Measurements from ENCODE around the gene RNU6-1. TPM values are rescaled to one million over a fixed set of nuclear protein-coding genes. Genes with fewer than 3 reads are reported as not detected.

Gene RNU6-1
- total RNA-seq, 1 experiment from 2014 or later = not detected

DNA sequence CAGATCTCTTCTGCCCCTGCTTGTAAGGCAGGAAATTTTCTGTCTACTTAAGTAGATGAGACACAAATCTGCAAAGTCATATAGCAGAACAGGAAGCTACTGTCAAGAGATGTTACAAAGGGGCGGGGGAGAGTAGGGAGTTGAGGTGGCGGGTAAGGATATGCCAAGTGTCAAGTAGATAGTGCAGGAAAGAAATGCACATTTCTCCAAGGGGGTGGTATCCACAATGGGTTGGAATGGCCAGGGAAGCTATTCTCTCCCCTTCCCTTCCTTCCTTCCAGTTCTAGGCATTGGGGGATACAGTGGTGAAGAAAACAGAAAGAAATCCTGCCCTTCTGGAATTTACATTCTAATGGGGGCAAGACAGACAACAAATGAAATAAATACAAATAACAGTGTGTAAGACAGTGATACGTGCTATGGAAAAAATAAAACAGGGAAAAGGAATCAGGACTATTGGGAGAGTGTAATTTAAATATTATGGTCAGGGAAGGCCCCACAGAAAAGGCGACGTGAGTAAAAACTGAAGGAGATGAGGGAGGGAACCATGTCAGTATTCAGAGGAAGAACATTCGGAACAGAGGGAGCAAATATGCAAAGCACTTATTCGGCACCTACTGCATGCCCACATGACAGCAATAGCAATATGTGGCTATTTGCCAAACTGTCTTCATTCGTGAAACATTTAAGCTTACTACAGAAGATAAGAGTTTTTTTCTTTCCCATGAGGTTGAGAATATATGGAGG is 42.8 kb upstream of the RNU6-1 start:
- Mint-ChIP-seq H3K27me3 (ENCODE audit: insufficient read depth, unreplicated experiment) (no peaks in the 10 kb centered on the region), H3K27ac (ENCODE audit: low read depth, unreplicated experiment) (peak overlapping the region; percentile 41), H3K4me1 (ENCODE audit: insufficient read depth, unreplicated experiment) (peaks cover 39% of the 10 kb centered on the region), H3K36me3 (ENCODE audit: insufficient read depth, unreplicated experiment) (no peaks in the 10 kb centered on the region), H3K4me3 (ENCODE audit: unreplicated experiment) (no peak overlapping the region), H3K9me3 (ENCODE audit: unreplicated experiment) (peaks cover 1% of the 10 kb centered on the region)
- ChIA-PET POLR2A (interaction anchor here (0.7 to 5.5 kb wide), 13 partner anchors 8 to 1528 kb away, joined by 3 to 38 read pairs (median 4); partner anchors contain the start of gene PIAS1), CTCF (interaction anchor here (0.9 to 2.6 kb wide), 4 partner anchors 19 to 273 kb away, joined by 3 to 8 read pairs (median 4); no protein-coding TSS in a partner anchor)
- TF ChIP-seq CTCF (IDR thresholded peaks at IDR 0.05; ENCODE audit: unreplicated experiment) = no peak
- DNase-seq (ENCODE audit: unreplicated experiment) = no peak
- intact Hi-C loops (cut with micrococcal nuclease) = loop anchor here (5.0 kb wide), 1 partner anchor 60 kb away; no protein-coding TSS in a partner anchor
- BruUV-seq (replicated peaks) = no TSS peak

- no TSS peak for BruUV-seq (replicated peaks)
- H3K4me3 Mint-ChIP-seq (ENCODE audit: unreplicated experiment) = no peak overlapping the region
- H3K4me1 Mint-ChIP-seq (ENCODE audit: insufficient read depth, unreplicated experiment) = peaks cover 36% of the 10 kb centered on the region
- H3K36me3 Mint-ChIP-seq (ENCODE audit: insufficient read depth, unreplicated experiment) = no peaks in the 10 kb centered on the region
- ChIA-PET POLR2A (interaction anchor here (0.7 to 5.5 kb wide), 5 partner anchors 74 to 349 kb away, joined by 3 to 34 read pairs (median 7); partner anchors contain the start of genes CLN6 and PIAS1), CTCF (interaction anchor here (0.6 to 1.9 kb wide), 4 partner anchors 17 to 280 kb away, joined by 3 to 7 read pairs (median 4); no protein-coding TSS in a partner anchor)
- H3K27ac Mint-ChIP-seq (ENCODE audit: low read depth, unreplicated experiment) = peak overlapping the region; percentile 74
- no peaks in the 10 kb centered on the region for H3K27me3 Mint-ChIP-seq (ENCODE audit: insufficient read depth, unreplicated experiment)
- TF ChIP-seq CTCF (IDR thresholded peaks at IDR 0.05; ENCODE audit: unreplicated experiment) = no peak
- DNase-seq (ENCODE audit: unreplicated experiment) = peak; percentile 84
- H3K9me3 Mint-ChIP-seq (ENCODE audit: unreplicated experiment) = no peaks in the 10 kb centered on the region
- intact Hi-C loops (cut with micrococcal nuclease) = loop anchor here (5.0 kb wide), 1 partner anchor 62 kb away; no protein-coding TSS in a partner anchor
Measured at GRCh38 chr15:67880651-67881182, 40.9 kb upstream of the RNU6-1 start.

DNA sequence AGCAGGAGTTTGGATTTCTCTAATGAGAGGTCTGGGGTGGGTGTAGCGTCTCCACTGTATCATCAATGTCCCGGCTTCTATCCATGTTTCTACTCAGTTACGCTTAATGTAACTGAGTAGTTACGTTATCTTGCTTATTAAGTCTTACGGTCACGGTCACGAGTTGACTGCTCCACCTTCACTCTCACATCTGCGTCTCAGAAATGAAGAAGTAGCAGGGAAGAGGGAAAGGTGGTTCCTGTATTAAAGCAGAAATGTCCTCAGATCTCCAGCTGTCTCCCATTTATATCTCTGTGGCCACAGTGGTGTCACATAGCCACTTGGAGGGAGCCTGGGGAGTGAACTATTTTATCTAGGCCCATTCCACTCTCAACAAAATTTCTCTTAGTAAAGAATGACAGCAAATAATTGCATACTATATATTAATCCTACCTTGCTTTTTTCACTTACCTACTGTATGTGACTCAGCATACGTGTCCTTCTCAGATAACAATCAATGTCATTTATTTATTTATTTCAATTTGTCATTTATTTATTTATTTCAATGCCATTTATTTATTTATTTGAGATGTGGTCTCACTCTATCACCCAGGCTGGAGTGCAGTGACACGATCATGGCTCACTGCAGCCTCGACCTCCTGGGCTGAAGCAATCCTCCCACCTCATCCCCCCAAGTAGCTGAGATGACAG is 39.7 kb upstream of the RNU6-1 start:
- Mint-ChIP-seq H3K27ac (ENCODE audit: low read depth, unreplicated experiment) (no peak overlapping the region), H3K9me3 (ENCODE audit: unreplicated experiment) (no peaks in the 10 kb centered on the region), H3K36me3 (ENCODE audit: insufficient read depth, unreplicated experiment) (no peaks in the 10 kb centered on the region), H3K4me3 (ENCODE audit: unreplicated experiment) (no peak overlapping the region), H3K4me1 (ENCODE audit: insufficient read depth, unreplicated experiment) (peaks cover 29% of the 10 kb centered on the region), H3K27me3 (ENCODE audit: insufficient read depth, unreplicated experiment) (no peaks in the 10 kb centered on the region)
- no peak for TF ChIP-seq CTCF (IDR thresholded peaks at IDR 0.05; ENCODE audit: unreplicated experiment)
- intact Hi-C loops (cut with micrococcal nuclease) = loop anchor here (5.0 kb wide), 1 partner anchor 63 kb away; no protein-coding TSS in a partner anchor
- no TSS peak for BruUV-seq (replicated peaks)
- CTCF ChIA-PET = interaction anchor here (1.9 kb wide), 1 partner anchor 16 kb away, joined by 7 read pairs; no protein-coding TSS in a partner anchor
- POLR2A ChIA-PET = interaction anchor here (1.1 to 2.9 kb wide), 2 partner anchors 176 to 350 kb away, joined by 7 to 14 read pairs; partner anchors contain the start of genes CLN6 and PIAS1
- DNase-seq (ENCODE audit: unreplicated experiment) = no peak
